ENCODE results near the gene LRRIQ3. TPM values are rescaled to one million over a fixed set of nuclear protein-coding genes. Genes with fewer than 3 reads are reported as not detected.
A peak's percentile ranks its signal among the peaks of the same experiment; 100 is the strongest.

The LRRIQ3 gene
- polyA plus RNA-seq, 3 donors: 0.08 to 0.35 TPM; not detected in 1

DNA sequence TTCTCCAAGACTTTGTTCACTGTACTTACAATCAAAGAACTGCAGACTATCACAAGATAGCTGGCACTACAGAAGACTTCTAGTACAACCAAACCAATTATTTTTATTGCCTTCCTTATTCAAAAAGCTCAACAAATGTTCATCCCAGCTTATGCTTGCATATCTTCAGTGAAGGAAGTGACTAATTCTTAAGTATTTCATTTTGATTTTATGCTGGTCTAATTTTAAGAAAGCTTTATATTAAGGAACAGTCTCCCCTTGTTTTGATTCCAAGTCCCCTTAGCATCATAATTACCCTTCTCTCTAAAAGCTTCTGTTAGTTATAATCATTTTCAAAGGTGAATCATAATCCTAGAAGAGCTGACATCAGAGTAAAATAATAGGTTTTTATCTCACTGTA, 132.9 kb downstream of the LRRIQ3 start:
- H3K4me1 Mint-ChIP-seq: no peaks in the 10 kb centered on the region
- H3K4me2 ChIP-seq (replicated peaks; ENCODE audit: extremely low read depth, low read length, poor library complexity, severe bottlenecking): no peak overlapping the region
- no peak overlapping the region for H3K27ac ChIP-seq (ENCODE audit: low read depth in 1 of 2, low read length in 2 of 2)
- no peaks in the 10 kb centered on the region for H3K36me3 Mint-ChIP-seq
- H3K27ac Mint-ChIP-seq: no peak overlapping the region
- DNase-seq: no peak
- H3K9me3 Mint-ChIP-seq: peaks cover 0 to 11% (median 2%) of the 10 kb centered on the region in 7 donors
- TF ChIP-seq, protein P1, sequence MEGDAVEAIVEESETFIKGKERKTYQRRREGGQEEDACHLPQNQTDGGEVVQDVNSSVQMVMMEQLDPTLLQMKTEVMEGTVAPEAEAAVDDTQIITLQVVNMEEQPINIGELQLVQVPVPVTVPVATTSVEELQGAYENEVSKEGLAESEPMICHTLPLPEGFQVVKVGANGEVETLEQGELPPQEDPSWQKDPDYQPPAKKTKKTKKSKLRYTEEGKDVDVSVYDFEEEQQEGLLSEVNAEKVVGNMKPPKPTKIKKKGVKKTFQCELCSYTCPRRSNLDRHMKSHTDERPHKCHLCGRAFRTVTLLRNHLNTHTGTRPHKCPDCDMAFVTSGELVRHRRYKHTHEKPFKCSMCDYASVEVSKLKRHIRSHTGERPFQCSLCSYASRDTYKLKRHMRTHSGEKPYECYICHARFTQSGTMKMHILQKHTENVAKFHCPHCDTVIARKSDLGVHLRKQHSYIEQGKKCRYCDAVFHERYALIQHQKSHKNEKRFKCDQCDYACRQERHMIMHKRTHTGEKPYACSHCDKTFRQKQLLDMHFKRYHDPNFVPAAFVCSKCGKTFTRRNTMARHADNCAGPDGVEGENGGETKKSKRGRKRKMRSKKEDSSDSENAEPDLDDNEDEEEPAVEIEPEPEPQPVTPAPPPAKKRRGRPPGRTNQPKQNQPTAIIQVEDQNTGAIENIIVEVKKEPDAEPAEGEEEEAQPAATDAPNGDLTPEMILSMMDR (IDR thresholded peaks at IDR 0.05): no peak
- H3K36me3 ChIP-seq (replicated peaks in 1 of 2; ENCODE audit: control insufficient read depth in 1 of 2, insufficient read depth in 2 of 2, low read length in 2 of 2): no peaks in the 10 kb centered on the region
- H3K4me3 ChIP-seq (replicated peaks in 1 of 3; ENCODE audit: low read depth in 2 of 3, low read length in 3 of 3): no peak overlapping the region
- intact Hi-C loops (cut with micrococcal nuclease): no loop called here
- no peaks in the 10 kb centered on the region for H3K27me3 Mint-ChIP-seq (ENCODE audit: low read depth in 3 of 3)
- H3K9ac ChIP-seq (ENCODE audit: insufficient read depth, low read length, poor library complexity, severe bottlenecking): no peak overlapping the region
- no peaks in the 10 kb centered on the region for H3K27me3 ChIP-seq (ENCODE audit: control insufficient read depth in 2 of 2, insufficient read depth in 2 of 2, low read length in 2 of 2)
- no peaks in the 10 kb centered on the region for H3K79me2 ChIP-seq (ENCODE audit: insufficient read depth, low read length)
- no peaks in the 10 kb centered on the region for H4K20me1 ChIP-seq (ENCODE audit: insufficient read depth, low read length)
- peaks cover 6 to 8% of the 10 kb centered on the region in 2 donors for H3K9me3 ChIP-seq (replicated peaks in 1 of 2; ENCODE audit: control insufficient read depth in 1 of 2, insufficient read depth in 1 of 2, low read length in 2 of 2)
- H2AFZ ChIP-seq (ENCODE audit: insufficient read depth, low read depth, low read length, poor library complexity, severe bottlenecking): no peak overlapping the region
- H3K4me1 ChIP-seq (ENCODE audit: control insufficient read depth in 1 of 2, insufficient read depth in 2 of 2, low read length in 2 of 2): no peaks in the 10 kb centered on the region
- H3K4me3 Mint-ChIP-seq: no peak overlapping the region

DNA sequence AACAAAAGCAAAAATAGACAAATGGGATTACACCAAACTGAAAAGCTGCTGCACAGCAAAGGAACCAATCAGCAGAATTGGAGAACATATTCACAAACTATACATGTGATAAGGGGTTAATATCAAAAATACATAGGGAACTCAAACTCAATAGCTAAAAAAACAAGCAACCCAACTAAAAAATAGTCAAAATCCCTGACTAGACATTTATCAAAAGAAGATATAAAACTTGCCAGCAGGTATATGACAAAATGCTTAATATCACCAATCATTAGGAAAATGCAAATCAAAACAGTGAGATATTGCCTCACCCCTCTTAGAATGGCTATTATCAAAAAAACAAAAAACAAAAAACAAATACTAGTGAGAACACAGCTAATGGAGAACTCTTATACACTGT, 140.3 kb downstream of the LRRIQ3 start:
- no peak overlapping the region for H3K27ac ChIP-seq (ENCODE audit: low read depth in 1 of 2, low read length in 2 of 2)
- Mint-ChIP-seq H3K9me3 (peaks cover 0 to 11% (median 5%) of the 10 kb centered on the region in 7 donors), H3K4me1 (no peaks in the 10 kb centered on the region), H3K4me3 (no peak overlapping the region), H3K27me3 (ENCODE audit: low read depth in 3 of 3) (peaks cover 0 to 2% (median 0%) of the 10 kb centered on the region in 3 donors), H3K36me3 (no peaks in the 10 kb centered on the region), H3K27ac (peak overlapping the region in 1 of 7 donors; percentile 17)
- no peak for DNase-seq
- no peak overlapping the region for H3K4me3 ChIP-seq (replicated peaks in 1 of 3; ENCODE audit: low read depth in 2 of 3, low read length in 3 of 3)
- no peaks in the 10 kb centered on the region for H3K79me2 ChIP-seq (ENCODE audit: insufficient read depth, low read length)
- no peaks in the 10 kb centered on the region for H4K20me1 ChIP-seq (ENCODE audit: insufficient read depth, low read length)
- no peak overlapping the region for H3K9ac ChIP-seq (ENCODE audit: insufficient read depth, low read length, poor library complexity, severe bottlenecking)
- peaks cover 6 to 11% of the 10 kb centered on the region in 2 donors for H3K9me3 ChIP-seq (replicated peaks in 1 of 2; ENCODE audit: control insufficient read depth in 1 of 2, insufficient read depth in 1 of 2, low read length in 2 of 2)
- no peak overlapping the region for H2AFZ ChIP-seq (ENCODE audit: insufficient read depth, low read depth, low read length, poor library complexity, severe bottlenecking)
- H3K36me3 ChIP-seq (replicated peaks in 1 of 2; ENCODE audit: control insufficient read depth in 1 of 2, insufficient read depth in 2 of 2, low read length in 2 of 2): no peaks in the 10 kb centered on the region
- H3K4me1 ChIP-seq (ENCODE audit: control insufficient read depth in 1 of 2, insufficient read depth in 2 of 2, low read length in 2 of 2): no peaks in the 10 kb centered on the region
- H3K27me3 ChIP-seq (ENCODE audit: control insufficient read depth in 2 of 2, insufficient read depth in 2 of 2, low read length in 2 of 2): no peaks in the 10 kb centered on the region
- no peak overlapping the region for H3K4me2 ChIP-seq (replicated peaks; ENCODE audit: extremely low read depth, low read length, poor library complexity, severe bottlenecking)
- TF ChIP-seq, protein P1 (IDR thresholded peaks at IDR 0.05): no peak
- intact Hi-C loops (cut with micrococcal nuclease): no loop called here

All from CD14-positive monocyte (primary cell).